ACHN (cell line): ENCODE results near the gene RAD51B.

Source experiments
- DNase-seq: peaks from one replicate; pipeline ENCODE4 v3.0.0-alpha.2; 2015
- in situ Hi-C: cut with HindIII; loops from 2 replicates; pipeline ENCODE4 v1.10.0; 2017; ENCODE audit warnings: low sequenced_read_pairs, low pct_ligation_motif_present, low pct_unique_long_range_greater_than_20kb

Gene RAD51B

GRCh38 chr14:67934087-67934486 lies 114.5 kb downstream of the RAD51B start:
- in situ Hi-C loops: loop anchor here (25.0 kb wide), 2 partner anchors 203 to 878 kb away; no protein-coding TSS in a partner anchor
- peak; percentile 82 for DNase-seq

- in situ Hi-C loops: loop anchor here (25.0 kb wide), 2 partner anchors 202 to 877 kb away; no protein-coding TSS in a partner anchor
- DNase-seq: no peak
These were observed 115.3 kb downstream of the RAD51B start for GRCh38 chr14:67934862-67935261.

- no peak for DNase-seq
- in situ Hi-C loops: loop anchor here (25.0 kb wide), 2 partner anchors 202 to 877 kb away; no protein-coding TSS in a partner anchor
These were observed 115.8 kb downstream of the RAD51B start for GRCh38 chr14:67935371-67935770.

GRCh38 chr14:67938071-67938470 lies 118.5 kb downstream of the RAD51B start:
- in situ Hi-C loops: loop anchor here (25.0 kb wide), 2 partner anchors 199 to 874 kb away; no protein-coding TSS in a partner anchor

GRCh38 chr14:67940486-67941455 lies 121.2 kb downstream of the RAD51B start:
- peak; percentile 7 for DNase-seq
- in situ Hi-C loops: loop anchor here (25.0 kb wide), 2 partner anchors 197 to 872 kb away; no protein-coding TSS in a partner anchor

More at GRCh38 chr14:67938071-67938470, 118.5 kb downstream of the RAD51B start:
- no peak for DNase-seq

- in situ Hi-C loops: loop anchor here (25.0 kb wide), 2 partner anchors 196 to 871 kb away; no protein-coding TSS in a partner anchor
- peak; percentile 20 for DNase-seq
These were observed 122.0 kb downstream of the RAD51B start for GRCh38 chr14:67941456-67942018.

GRCh38 chr14:67942080-67942710 lies 122.6 kb downstream of the RAD51B start:
- in situ Hi-C loops: loop anchor here (25.0 kb wide), 2 partner anchors 195 to 870 kb away; no protein-coding TSS in a partner anchor
- DNase-seq: no peak

- DNase-seq: peak; percentile 92
- in situ Hi-C loops: loop anchor here (25.0 kb wide), 2 partner anchors 193 to 868 kb away; no protein-coding TSS in a partner anchor
These were observed 124.4 kb downstream of the RAD51B start for GRCh38 chr14:67943947-67944346.

GRCh38 chr14:67944605-67945004 lies 125.0 kb downstream of the RAD51B start:
- peak; percentile 22 for DNase-seq
- in situ Hi-C loops: loop anchor here (25.0 kb wide), 2 partner anchors 193 to 868 kb away; no protein-coding TSS in a partner anchor

GRCh38 chr14:67949771-67950170 lies 130.2 kb downstream of the RAD51B start:
- no peak for DNase-seq
- in situ Hi-C loops: loop anchor here (25.0 kb wide), 2 partner anchors 188 to 863 kb away; no protein-coding TSS in a partner anchor

- no peak for DNase-seq
- in situ Hi-C loops: no loop called here
These were observed 130.8 kb downstream of the RAD51B start for GRCh38 chr14:67950386-67950785.

GRCh38 chr14:67951529-67952135 lies 132.1 kb downstream of the RAD51B start:
- in situ Hi-C loops: no loop called here
- DNase-seq: no peak

- in situ Hi-C loops: no loop called here
- DNase-seq: no peak
These were observed 132.8 kb downstream of the RAD51B start for GRCh38 chr14:67952381-67952780.

- in situ Hi-C loops: no loop called here
These were observed 133.2 kb downstream of the RAD51B start for GRCh38 chr14:67952786-67953185.

GRCh38 chr14:67955261-67955660 lies 135.7 kb downstream of the RAD51B start:
- no peak for DNase-seq
- in situ Hi-C loops: no loop called here

More at GRCh38 chr14:67952786-67953185, 133.2 kb downstream of the RAD51B start:
- DNase-seq: no peak

GRCh38 chr14:67957946-67958345 lies 138.4 kb downstream of the RAD51B start:
- in situ Hi-C loops: no loop called here
- DNase-seq: no peak

- in situ Hi-C loops: no loop called here
- no peak for DNase-seq
These were observed 142.1 kb downstream of the RAD51B start for GRCh38 chr14:67961676-67962075.

- no peak for DNase-seq
- in situ Hi-C loops: no loop called here
These were observed 142.7 kb downstream of the RAD51B start for GRCh38 chr14:67962215-67962644.
